ENCODE data around the gene CD79B.
"Not testable (repeated sequence)": the region's sequence is repeated elsewhere in the genome, so short reads cannot be mapped to it uniquely, and the experiment has no call there.

CD79B gene

GRCh38 chr17:63909586-63909985 lies 22.5 kb downstream of the CD79B start:
- not testable (repeated sequence) for DNase-seq

GRCh38 chr17:63907161-63907778 lies 24.9 kb downstream of the CD79B start:
- DNase-seq = not testable (repeated sequence)

- not testable (repeated sequence) for DNase-seq
Observed at GRCh38 chr17:63904796-63905195, 27.3 kb downstream of the CD79B start.

- not testable (repeated sequence) for DNase-seq
Observed at GRCh38 chr17:63903787-63904201, 28.3 kb downstream of the CD79B start.

GRCh38 chr17:63901971-63902370 lies 30.2 kb downstream of the CD79B start:
- not testable (repeated sequence) for DNase-seq

- not testable (repeated sequence) for DNase-seq
Observed at GRCh38 chr17:63898899-63899798, 33.0 kb downstream of the CD79B start.

- not testable (repeated sequence) for DNase-seq
Observed at GRCh38 chr17:63896524-63897354, 35.4 kb downstream of the CD79B start, which contains the start of gene CSH1. CSH1 (minus strand) TSS chr17:63896574; CDS start chr17:63896511, 63 bp downstream.

GRCh38 chr17:63894821-63895220 lies 37.3 kb downstream of the CD79B start:
- not testable (repeated sequence) for DNase-seq

GRCh38 chr17:63894021-63894420 lies 38.1 kb downstream of the CD79B start:
- not testable (repeated sequence) for DNase-seq

- DNase-seq = not testable (repeated sequence)
Observed at GRCh38 chr17:63892316-63893037, 39.7 kb downstream of the CD79B start.

GRCh38 chr17:63889026-63889848 lies 42.9 kb downstream of the CD79B start:
- DNase-seq = not testable (repeated sequence)

GRCh38 chr17:63885119-63885518 lies 47.0 kb downstream of the CD79B start:
- DNase-seq = not testable (repeated sequence)

GRCh38 chr17:63882626-63883126 lies 49.5 kb downstream of the CD79B start:
- not testable (repeated sequence) for DNase-seq

- peak; percentile 44 for DNase-seq
Observed at GRCh38 chr17:63881935-63882601, 50.1 kb downstream of the CD79B start, which contains the start of gene GH2. GH2 (minus strand) TSS chr17:63881944; CDS start chr17:63881801, 143 bp downstream.

GRCh38 chr17:63881337-63881736 lies 50.8 kb downstream of the CD79B start:
- DNase-seq = not testable (repeated sequence)

GRCh38 chr17:63880706-63881105 lies 51.4 kb downstream of the CD79B start:
- DNase-seq = no peak

Data from activated CD4-positive, alpha-beta T cell treated with anti-CD3 and anti-CD28 coated beads for 1 hour (primary cell).